ENCODE results near the gene CDH24.

GRCh38 chr14:23067847-23068788, 10.8 kb upstream of the CDH24 start:
- no peak for TF ChIP-seq CTCF (IDR thresholded peaks at IDR 0.05; ENCODE audit: low read length)
- TF ChIP-seq EZH2phosphoT487 (IDR thresholded peaks at IDR 0.05; ENCODE audit: low read length), result no peak
- TF ChIP-seq EZH2 (optimal IDR thresholded peaks at IDR 0.05; ENCODE audit: low read depth, low read length), result no peak
